HG03342 (cell line): ENCODE data around the gene ACTRT2.

ENCODE experiments used
- ATAC-seq: cut with Tn5 transposase; IDR thresholded peaks from one replicate; pipeline ENCODE4 v1.9.1; 2021; ENCODE audit warnings: mild to moderate bottlenecking, moderate library complexity; ENCODE audit not compliant: unreplicated experiment

ACTRT2 gene

DNA sequence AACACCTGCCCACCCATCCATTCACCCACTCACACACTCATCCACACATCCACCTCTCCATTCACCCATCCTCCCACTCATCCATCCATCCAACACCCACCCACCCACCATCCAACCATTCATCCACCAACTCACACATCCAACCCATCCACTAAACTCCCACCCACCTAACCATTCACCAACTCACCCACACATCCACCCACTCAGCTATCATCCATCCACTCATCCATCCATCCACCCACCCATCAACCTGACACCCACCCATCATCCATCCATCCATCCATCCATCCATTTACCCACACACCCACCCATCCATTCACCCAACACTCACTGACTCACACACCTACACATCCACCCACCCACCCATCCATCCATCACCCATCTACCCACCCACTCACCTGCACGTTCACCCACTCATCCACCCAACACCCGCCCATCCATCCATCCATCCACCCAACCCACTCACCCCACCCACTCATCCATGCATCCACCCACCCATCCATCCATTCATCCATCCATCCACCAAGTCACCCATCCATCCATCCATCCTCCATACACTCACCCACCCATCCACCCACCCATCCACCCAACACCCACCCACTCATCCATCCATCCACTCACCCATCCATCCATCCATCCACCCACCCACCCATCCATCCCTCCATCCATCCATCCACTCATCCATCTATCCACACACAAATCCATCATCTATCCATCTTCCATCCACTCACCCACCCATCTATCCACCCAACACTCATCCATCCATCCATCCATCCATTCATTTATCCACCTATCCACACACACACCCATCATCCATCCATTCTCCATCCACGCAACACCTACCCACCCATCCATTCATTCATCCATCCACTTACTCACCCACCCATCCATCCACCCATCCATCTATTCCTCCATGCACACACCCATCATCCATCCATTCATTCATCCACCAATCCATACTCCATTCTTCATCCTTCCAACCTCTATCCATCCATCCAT, 30.3 kb downstream of the ACTRT2 start:
- no peak for ATAC-seq

DNA sequence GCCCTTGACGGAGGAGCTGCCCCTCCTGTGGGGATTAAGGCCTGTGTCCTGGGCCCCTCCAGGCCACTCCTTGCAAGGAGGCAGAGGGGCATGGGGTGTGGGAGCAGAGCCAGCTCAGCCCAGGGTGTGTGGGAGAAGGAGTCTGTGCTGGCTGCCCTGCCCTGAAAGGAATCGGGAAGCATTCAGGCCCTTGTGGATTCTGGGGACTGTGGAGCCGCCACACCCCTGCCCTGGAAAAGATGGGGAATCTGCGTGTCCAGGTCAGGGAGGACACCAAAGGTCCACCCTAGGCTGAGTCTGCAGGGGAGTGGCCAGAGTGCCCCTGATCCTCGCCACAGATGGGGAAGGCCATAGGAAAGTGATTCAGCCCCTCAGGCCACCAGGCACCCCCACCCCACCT, 31.2 kb downstream of the ACTRT2 start:
- ATAC-seq, result no peak

- no peak for ATAC-seq
Observed at GRCh38 chr1:3053366-3053980, 32.2 kb downstream of the ACTRT2 start.

- no peak for ATAC-seq
Observed at GRCh38 chr1:3053986-3054385, 32.7 kb downstream of the ACTRT2 start.

GRCh38 chr1:3054474-3054873, 33.2 kb downstream of the ACTRT2 start:
- ATAC-seq, result no peak

GRCh38 chr1:3055051-3055450, 33.8 kb downstream of the ACTRT2 start:
- no peak for ATAC-seq

DNA sequence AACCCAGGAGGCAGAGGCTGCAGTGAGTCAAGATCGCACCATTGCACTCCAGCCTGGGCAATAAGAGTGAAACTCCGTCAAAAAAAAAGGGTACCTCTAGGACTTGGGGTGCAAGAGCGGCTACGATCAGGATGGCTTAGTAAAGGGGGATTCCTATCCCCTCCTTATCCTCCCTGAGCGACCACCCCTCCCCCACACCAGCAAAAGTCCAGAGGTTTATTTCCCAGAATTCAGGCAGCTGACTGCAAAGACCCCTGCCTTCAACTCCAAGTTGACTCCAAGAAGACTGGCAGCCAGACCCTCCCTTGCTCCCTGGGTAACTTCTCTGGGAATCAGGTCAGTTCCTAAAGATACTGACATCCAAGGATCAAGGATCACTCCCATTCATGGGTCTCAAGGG, 35.4 kb downstream of the ACTRT2 start:
- ATAC-seq, result no peak

GRCh38 chr1:3058263-3059030, 37.2 kb downstream of the ACTRT2 start:
- no peak for ATAC-seq

- no peak for ATAC-seq
Observed at GRCh38 chr1:3060127-3060526, 38.9 kb downstream of the ACTRT2 start.

DNA sequence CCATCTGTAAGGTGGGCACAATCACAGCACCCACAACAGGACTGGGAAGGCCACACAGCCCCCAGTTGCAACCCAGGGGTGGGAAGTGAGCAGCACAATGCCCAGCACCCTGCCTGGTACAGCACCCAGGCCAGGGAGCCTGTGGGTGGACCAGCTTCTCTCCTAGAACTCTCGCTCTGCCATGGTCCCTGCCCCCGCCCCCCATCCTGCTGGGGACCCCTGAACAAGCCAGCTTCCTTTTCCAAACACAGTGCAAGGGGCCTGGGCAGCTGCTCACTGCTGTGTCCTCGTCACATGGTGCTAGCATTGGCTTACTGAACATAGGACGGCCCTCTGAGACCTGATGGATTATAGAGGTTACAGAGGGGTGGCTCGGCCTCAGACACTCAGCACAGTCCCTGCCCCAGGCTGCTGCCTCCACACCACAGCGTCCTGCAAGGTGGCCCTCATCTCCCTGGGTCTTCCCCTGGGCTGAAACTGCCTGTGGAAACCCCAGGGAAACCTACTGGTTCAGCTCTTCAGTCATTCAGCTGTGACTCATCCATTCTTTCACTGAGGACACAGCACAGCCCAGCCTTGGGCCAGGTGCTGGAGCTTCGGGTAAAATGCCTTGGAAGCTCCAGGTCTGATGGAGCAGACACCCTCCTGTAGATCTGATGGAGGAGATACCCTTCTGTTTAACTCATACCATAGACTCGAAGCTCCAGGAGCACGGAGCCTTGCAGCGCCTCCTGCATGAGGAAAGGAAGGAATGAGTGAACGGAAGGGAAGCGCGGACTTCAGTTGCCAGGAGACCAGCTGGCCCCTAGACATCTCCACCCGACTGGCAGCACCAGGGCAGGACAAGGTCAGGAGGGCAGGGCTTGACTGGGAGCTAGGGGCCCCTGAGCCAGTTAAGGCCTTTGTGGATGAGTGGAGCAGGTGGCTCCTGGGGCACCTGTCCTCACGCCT, 39.6 kb downstream of the ACTRT2 start:
- no peak for ATAC-seq

- ATAC-seq, result no peak
Observed at GRCh38 chr1:3061566-3061965, 40.3 kb downstream of the ACTRT2 start.

DNA sequence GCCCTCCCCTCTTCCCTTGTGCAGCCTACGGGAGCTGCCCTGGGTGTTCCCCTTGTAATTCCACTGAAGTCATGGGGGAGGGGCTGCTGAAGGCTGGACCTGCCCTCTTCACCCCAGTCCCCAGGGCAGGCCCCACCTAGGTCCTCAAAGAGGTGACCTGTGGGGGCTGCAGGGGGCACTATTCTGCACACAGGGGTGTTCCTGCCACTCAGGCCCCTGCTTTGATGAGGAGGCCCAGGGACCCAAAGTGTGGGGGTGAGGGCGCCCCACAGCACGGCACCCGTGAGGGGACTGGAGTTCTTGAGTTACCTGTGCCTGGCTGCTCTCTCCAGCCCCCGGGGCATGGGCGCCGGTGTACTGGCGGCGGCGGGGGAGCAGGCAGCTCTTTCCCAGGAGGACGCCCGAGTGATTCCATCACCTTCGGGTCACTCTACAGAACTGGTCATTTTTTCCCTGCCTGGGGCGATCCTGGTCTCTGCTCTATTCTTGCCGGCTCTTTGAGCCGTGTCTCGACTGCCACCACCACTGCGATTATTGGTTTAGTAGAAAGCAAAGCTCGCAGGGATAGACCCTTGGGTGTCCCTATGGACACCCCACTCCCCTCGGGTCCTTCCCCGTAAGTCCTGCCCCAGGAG, 40.8 kb downstream of the ACTRT2 start:
- ATAC-seq, result no peak

DNA sequence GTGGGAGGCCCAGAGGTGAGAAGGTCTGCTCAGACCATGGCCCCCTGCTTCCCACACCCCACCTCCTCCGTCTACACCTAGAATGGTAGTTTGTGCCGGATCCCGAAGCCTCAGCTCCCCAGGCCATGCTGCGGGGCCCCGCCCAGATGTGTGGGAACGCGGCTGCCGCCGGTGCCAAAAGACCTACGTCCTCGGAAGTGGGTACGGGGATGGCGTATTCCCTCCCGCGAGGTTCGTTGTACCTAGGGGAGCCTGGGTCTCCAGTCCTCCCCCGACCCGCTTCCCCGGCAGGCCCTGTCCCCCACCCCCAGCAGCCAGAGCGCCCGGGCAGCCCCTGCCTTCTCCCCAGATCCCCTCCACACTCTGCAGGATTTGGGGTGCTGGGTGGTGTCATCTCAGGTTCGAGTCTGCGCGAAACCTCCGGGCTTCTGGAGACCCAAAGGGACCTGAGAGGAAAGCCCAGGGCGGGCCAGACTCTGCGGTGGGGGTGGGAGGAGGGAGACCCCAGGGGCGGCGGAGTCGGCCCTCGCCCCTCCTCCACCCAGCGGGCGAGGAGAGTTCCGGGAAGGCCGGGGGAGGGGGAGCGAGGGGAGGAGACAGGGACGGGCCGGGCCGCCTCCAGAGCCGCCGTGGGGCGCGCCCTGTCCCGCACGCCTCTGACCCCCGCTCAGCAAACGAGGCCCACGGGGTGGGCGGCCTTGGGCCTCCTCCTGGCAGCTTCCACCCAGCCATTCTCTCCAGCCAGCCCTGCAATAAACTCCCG, 41.5 kb downstream of the ACTRT2 start:
- no peak for ATAC-seq

DNA sequence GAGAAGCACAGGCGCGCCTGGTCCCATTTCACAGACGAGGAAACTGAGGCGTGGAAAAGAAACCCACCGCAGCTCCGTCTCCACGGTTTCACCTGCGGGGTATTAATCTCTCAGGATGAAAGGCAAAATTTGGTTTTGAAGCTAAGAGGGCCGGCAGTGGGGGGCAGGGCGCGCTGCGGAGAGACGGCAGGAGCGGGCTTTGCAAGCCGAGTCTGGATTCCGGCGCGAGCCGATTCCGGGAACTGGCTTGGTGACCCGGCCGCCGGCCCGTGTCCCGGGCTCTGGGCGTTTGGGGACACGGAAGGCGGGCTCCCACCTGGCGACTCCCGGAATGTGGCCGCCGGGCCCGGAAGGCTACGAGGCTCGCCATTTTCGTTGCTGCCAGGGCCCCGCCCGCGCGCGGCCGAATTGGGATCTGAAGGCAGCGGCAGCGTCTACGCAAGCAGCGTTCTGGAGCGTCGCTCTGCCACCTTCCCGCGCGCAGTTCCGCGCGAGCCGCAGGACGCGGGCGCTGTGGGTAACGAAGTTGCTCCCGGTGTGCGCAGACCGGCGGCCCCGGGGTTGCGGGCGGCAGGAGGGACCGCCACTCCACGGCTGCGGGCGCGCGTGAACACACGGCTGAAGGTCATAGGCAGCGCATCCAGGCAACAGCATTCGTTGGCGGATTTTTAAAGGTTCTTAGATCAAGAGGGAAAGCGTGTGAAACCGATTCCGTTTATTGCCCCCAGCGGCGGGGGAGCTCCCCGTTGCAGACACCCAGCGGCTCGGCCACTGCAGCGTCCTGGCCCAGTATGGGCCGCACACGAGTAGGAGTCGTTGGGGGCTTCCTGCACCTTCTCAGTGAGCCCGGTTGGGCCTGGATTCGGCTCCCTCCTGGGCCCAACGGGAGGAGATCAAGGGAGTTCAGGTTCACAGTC, 42.4 kb downstream of the ACTRT2 start:
- no peak for ATAC-seq

GRCh38 chr1:3064296-3064850, 43.1 kb downstream of the ACTRT2 start:
- ATAC-seq, result no peak

GRCh38 chr1:3064901-3065300, 43.6 kb downstream of the ACTRT2 start:
- no peak for ATAC-seq

DNA sequence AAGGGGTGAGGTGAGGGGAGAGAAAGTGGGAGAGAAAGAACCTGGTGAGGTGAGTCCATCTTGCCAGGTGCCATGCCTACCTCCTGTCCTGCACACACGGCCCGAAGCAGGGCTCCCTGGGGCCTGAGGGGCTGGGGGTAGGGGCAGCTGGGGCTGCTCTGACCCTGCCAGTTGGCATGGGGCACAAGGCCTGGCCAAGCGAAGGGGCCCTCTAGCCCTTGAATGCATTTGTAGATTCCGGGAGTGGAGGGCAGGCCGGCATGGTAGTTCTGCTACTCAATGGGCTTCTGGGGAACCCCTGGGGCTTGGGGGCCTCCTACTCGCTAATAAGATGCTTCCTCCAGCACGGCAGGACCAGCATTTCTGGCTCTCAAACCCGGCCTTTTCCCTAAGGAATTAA, 44.1 kb downstream of the ACTRT2 start:
- ATAC-seq, result no peak

GRCh38 chr1:3065797-3066196, 44.5 kb downstream of the ACTRT2 start:
- ATAC-seq, result no peak
